Forelimb muscle (tissue), 1 donor: ENCODE data around the gene BET1L. TPM values are rescaled to one million over a fixed set of nuclear protein-coding genes. Genes with fewer than 3 reads are reported as not detected.
"Not testable (repeated sequence)": the region's sequence is repeated elsewhere in the genome, so short reads cannot be mapped to it uniquely, and the experiment has no call there.

Experiments
- DNase-seq: peaks from one replicate; pipeline ENCODE4 v3.0.0-alpha.2; 2013; ENCODE audit warnings: low read depth
- polyA plus RNA-seq: library from polyadenylated mRNA; unstranded; fragments of 120-200 nt; gene quantifications from one replicate; pipeline ENCODE4 v1.2.1, GENCODE V29; 2013; ENCODE audit not compliant: insufficient read length

Gene BET1L
- polyA plus RNA-seq, 1 donor, result 28.1 TPM

GRCh38 chr11:196786-197731 is 10.1 kb downstream of the BET1L start:
- DNase-seq, result no peak

GRCh38 chr11:193481-193880 is 13.7 kb downstream of the BET1L start:
- not testable (repeated sequence) for DNase-seq

GRCh38 chr11:192674-193128 is 14.5 kb downstream of the BET1L start, which contains the start of gene SCGB1C1:
TSS of gene SCGB1C1 (plus strand) at chr11:193078. CDS start at chr11:193100, 22 bp downstream.
- DNase-seq, result not testable (repeated sequence)

- DNase-seq, result not testable (repeated sequence)
Observed at GRCh38 chr11:191490-192478, 15.4 kb downstream of the BET1L start.

GRCh38 chr11:190546-190945 is 16.7 kb downstream of the BET1L start:
- not testable (repeated sequence) for DNase-seq

- not testable (repeated sequence) for DNase-seq
Observed at GRCh38 chr11:189843-190311, 17.3 kb downstream of the BET1L start.

- DNase-seq, result not testable (repeated sequence)
Observed at GRCh38 chr11:189200-189783, 17.9 kb downstream of the BET1L start.

GRCh38 chr11:180242-180641 is 27.0 kb downstream of the BET1L start:
- not testable (repeated sequence) for DNase-seq

Other genes starting within 250 kb of the BET1L start
- gene SCGB1C1, start 14.3 kb downstream of the BET1L start, polyA plus RNA-seq, result 0.34 TPM
- gene RIC8A, start 309 bp upstream of the BET1L start, polyA plus RNA-seq, result 60.2 TPM
- 24.4 TPM for gene SIRT3, start 28.9 kb upstream of the BET1L start, polyA plus RNA-seq
- 90.1 TPM for gene PSMD13, start 29.6 kb upstream of the BET1L start, polyA plus RNA-seq
- gene NLRP6, start 71.0 kb upstream of the BET1L start, polyA plus RNA-seq, result not detected
- 5.2 TPM for gene PGGHG, start 81.7 kb upstream of the BET1L start, polyA plus RNA-seq
- gene IFITM5, start 92.1 kb upstream of the BET1L start, polyA plus RNA-seq, result not detected
- gene IFITM2, start 100.4 kb upstream of the BET1L start, polyA plus RNA-seq, result 47.5 TPM
- 12.2 TPM for gene IFITM1, start 106.6 kb upstream of the BET1L start, polyA plus RNA-seq
- 250 TPM for gene IFITM3, start 113.5 kb upstream of the BET1L start, polyA plus RNA-seq
- 11.4 TPM for gene B4GALNT4, start 162.1 kb upstream of the BET1L start, polyA plus RNA-seq
- gene PKP3, start 186.8 kb upstream of the BET1L start, polyA plus RNA-seq, result 0.16 TPM
- 11.6 TPM for gene SIGIRR, start 207.6 kb upstream of the BET1L start, polyA plus RNA-seq
- gene ANO9, start 234.6 kb upstream of the BET1L start, polyA plus RNA-seq, result 0.20 TPM
- 33.3 TPM for gene PTDSS2, start 242.9 kb upstream of the BET1L start, polyA plus RNA-seq